Panc1 (cell line): ENCODE measurements around the gene LINC00632. TPM values are rescaled to one million over a fixed set of nuclear protein-coding genes. Genes with fewer than 3 reads are reported as not detected.

Source experiments
- ATAC-seq: fragments of 200-7000 bp; cut with Tn5 transposase; 2 replicates; pipeline ENCODE4 v1.9.1; 2020; ENCODE audit warnings: mild to moderate bottlenecking, moderate library complexity
- BruUV-seq: library from RNA; stranded (reverse); fragments of 400-500 nt; replicated peaks from 2 replicates; lab custom pipeline; 2021; lab: Mats Ljungman, UMichigan
- CTCF ChIA-PET: fragments of 300-600 bp; sonication (Branson Sonifier 250); formaldehyde crosslinking; loops from one replicate; lab custom pipeline; 2022; ENCODE audit warnings: antibody characterized with exemption; lab: Charles Lee
- POLR2A ChIA-PET: fragments of 300-600 bp; sonication (Branson Sonifier 250); formaldehyde crosslinking; loops from one replicate; lab custom pipeline; 2022; ENCODE audit warnings: antibody characterized with exemption; lab: Charles Lee
- DNase-seq: peaks from one replicate; pipeline ENCODE4 v3.0.0-alpha.2; 2010; ENCODE audit warnings: low read depth, low spot score
- H3K27ac ChIP-seq: 2 replicates; pipeline ENCODE4 v1.5.1; 2011; ENCODE audit warnings: mild to moderate bottlenecking, low read length, inconsistent platforms
- H3K27me3 ChIP-seq: fragments of 200-500 bp; sonication (Bioruptor generic); 2 replicates; pipeline ENCODE4 v1.6.0; 2014; ENCODE audit warnings: low read length, inconsistent platforms; ENCODE audit not compliant: control insufficient read depth, insufficient read depth
- H3K36me3 ChIP-seq: fragments of 200-500 bp; sonication (Bioruptor generic); 2 replicates; pipeline ENCODE4 v1.5.1; 2014; ENCODE audit warnings: inconsistent platforms, mild to moderate bottlenecking, low read length, moderate library complexity; ENCODE audit not compliant: control insufficient read depth, insufficient read depth
- H3K4me1 ChIP-seq: 2 replicates; pipeline ENCODE4 v1.5.1; 2011; ENCODE audit warnings: inconsistent platforms, mild to moderate bottlenecking, low read length, moderate library complexity; ENCODE audit not compliant: control insufficient read depth, insufficient read depth
- H3K4me3 ChIP-seq, 2 experiments: 2 replicates each; pipeline ENCODE4 v1.5.1; 2011 to 2012; ENCODE audit warnings: low read depth in 2 of 2, low read length in 2 of 2, mild to moderate bottlenecking in 2 of 2, inconsistent platforms in 1 of 2, moderate library complexity in 1 of 2
- H3K9me3 ChIP-seq: fragments of 200-500 bp; sonication (Bioruptor generic); 2 replicates; pipeline ENCODE4 v1.5.1; 2014; ENCODE audit warnings: low read depth, mild to moderate bottlenecking, inconsistent platforms, low read length, moderate library complexity; ENCODE audit not compliant: control insufficient read depth, insufficient read depth
- POLR2AphosphoS5 ChIP-seq: IDR thresholded peaks from 2 replicates; pipeline ENCODE4 v1.6.1; 2012; ENCODE audit warnings: mild to moderate bottlenecking, low read depth, low read length, moderate library complexity
- REST ChIP-seq, 2 experiments: IDR thresholded peaks; 2 replicates each; pipeline ENCODE4 v1.6.1; 2011 to 2012; ENCODE audit warnings: low read depth in 2 of 2, control low read depth in 1 of 2, low read length in 1 of 2, mild to moderate bottlenecking in 1 of 2, moderate library complexity in 1 of 2; ENCODE audit not compliant: insufficient read depth in 1 of 2
- SIN3A ChIP-seq: IDR thresholded peaks from 2 replicates; pipeline ENCODE4 v1.6.1; 2012; ENCODE audit warnings: low read depth, mild to moderate bottlenecking, low read length, moderate library complexity, borderline replicate concordance; ENCODE audit not compliant: insufficient read depth
- TCF7L2 ChIP-seq: IDR thresholded peaks from 2 replicates; pipeline ENCODE4 v1.6.1; 2011; ENCODE audit warnings: mild to moderate bottlenecking, low read depth, low read length, inconsistent platforms
- in situ Hi-C: cut with HindIII; loops from 2 replicates; pipeline ENCODE4 v1.10.0; 2016; ENCODE audit warnings: low sequenced_read_pairs, low pct_unique_long_range_greater_than_20kb
- intact Hi-C: fragments of 100-400 bp; cut with micrococcal nuclease; formaldehyde crosslinking; loops from one replicate; pipeline ENCODE4 v1.10.0; 2022; ENCODE audit not compliant: unreplicated experiment
- total RNA-seq: library from RNA; stranded (reverse); gene quantifications from one replicate; pipeline ENCODE4 v1.2.1, GENCODE V29; 2021; ENCODE audit not compliant: unreplicated experiment
- TF ChIP-seq, protein P1 (sequence below): fragments of 450-650 bp; IDR thresholded peaks from 2 replicates; pipeline ENCODE4 v1.5.1; 2017; ENCODE audit warnings: mild to moderate bottlenecking

Gene LINC00632
- total RNA-seq, 1 experiment from 2014 or later: 0.13 TPM

- no peaks in the 10 kb centered on the region for H3K36me3 ChIP-seq
- in situ Hi-C loops: no loop called here
- CTCF ChIA-PET: no interaction called here
- POLR2A ChIA-PET: no interaction called here
- DNase-seq (no peak), ATAC-seq (no peak)
- H3K9me3 ChIP-seq: no peaks in the 10 kb centered on the region
- no peaks in the 10 kb centered on the region for H3K4me1 ChIP-seq
- H3K27me3 ChIP-seq: no peaks in the 10 kb centered on the region
- H3K4me3 ChIP-seq: no peak overlapping the region
- intact Hi-C loops: no loop called here
- TF ChIP-seq TCF7L2 (no peak), SIN3A (no peak), REST (IDR thresholded peaks at IDR 0.05; ENCODE audit: insufficient read depth in 1 of 2, low read depth in 2 of 2, low read length in 1 of 2) (no peak)
- BruUV-seq: no TSS peak
- H3K27ac ChIP-seq: no peak overlapping the region
These were observed 14.8 kb downstream of the LINC00632 start for GRCh38 chrX:140724309-140724708.

DNA sequence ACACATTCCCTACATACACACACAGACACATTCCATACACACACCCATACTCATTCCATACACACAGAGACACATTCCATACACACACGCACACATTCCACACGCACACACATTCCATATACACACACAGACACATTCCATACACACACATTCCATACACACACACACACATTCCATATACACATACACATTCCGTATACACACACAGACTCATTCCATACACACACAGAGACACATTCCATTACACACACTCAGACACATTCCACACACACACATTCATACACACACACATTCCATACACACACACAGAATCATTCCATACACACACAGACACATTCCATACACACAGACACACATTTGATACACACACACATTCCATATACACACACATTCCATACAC is 15.2 kb downstream of the LINC00632 start:
- BruUV-seq: no TSS peak
- Histone ChIP-seq H3K9me3 (no peaks in the 10 kb centered on the region), H3K27me3 (no peaks in the 10 kb centered on the region), H3K36me3 (no peaks in the 10 kb centered on the region), H3K4me1 (no peaks in the 10 kb centered on the region), H3K4me3 (no peak overlapping the region), H3K27ac (no peak overlapping the region)
- in situ Hi-C loops (no loop called here), intact Hi-C loops (no loop called here)
- no peak for ATAC-seq
- no peak for TF ChIP-seq POLR2AphosphoS5
- no peak for TF ChIP-seq REST (IDR thresholded peaks at IDR 0.05; ENCODE audit: insufficient read depth in 1 of 2, low read depth in 2 of 2, low read length in 1 of 2)
- TF ChIP-seq, protein P1, sequence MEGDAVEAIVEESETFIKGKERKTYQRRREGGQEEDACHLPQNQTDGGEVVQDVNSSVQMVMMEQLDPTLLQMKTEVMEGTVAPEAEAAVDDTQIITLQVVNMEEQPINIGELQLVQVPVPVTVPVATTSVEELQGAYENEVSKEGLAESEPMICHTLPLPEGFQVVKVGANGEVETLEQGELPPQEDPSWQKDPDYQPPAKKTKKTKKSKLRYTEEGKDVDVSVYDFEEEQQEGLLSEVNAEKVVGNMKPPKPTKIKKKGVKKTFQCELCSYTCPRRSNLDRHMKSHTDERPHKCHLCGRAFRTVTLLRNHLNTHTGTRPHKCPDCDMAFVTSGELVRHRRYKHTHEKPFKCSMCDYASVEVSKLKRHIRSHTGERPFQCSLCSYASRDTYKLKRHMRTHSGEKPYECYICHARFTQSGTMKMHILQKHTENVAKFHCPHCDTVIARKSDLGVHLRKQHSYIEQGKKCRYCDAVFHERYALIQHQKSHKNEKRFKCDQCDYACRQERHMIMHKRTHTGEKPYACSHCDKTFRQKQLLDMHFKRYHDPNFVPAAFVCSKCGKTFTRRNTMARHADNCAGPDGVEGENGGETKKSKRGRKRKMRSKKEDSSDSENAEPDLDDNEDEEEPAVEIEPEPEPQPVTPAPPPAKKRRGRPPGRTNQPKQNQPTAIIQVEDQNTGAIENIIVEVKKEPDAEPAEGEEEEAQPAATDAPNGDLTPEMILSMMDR: no peak
- TF ChIP-seq TCF7L2: no peak
- no peak for TF ChIP-seq SIN3A
- CTCF ChIA-PET: no interaction called here
- no peak for DNase-seq
- POLR2A ChIA-PET: no interaction called here
